ENCODE data around the gene SOX8. TPM values are rescaled to one million over a fixed set of nuclear protein-coding genes. Genes with fewer than 3 reads are reported as not detected.

Gene SOX8
- polyA plus RNA-seq, 3 donors = not detected

GRCh38 chr16:963913-964312 lies 17.7 kb upstream of the SOX8 start:
- Mint-ChIP-seq H3K36me3 (peaks cover 19 to 34% of the 10 kb centered on the region in 2 donors), H3K4me1 (no peaks in the 10 kb centered on the region), H3K27me3 (ENCODE audit: low read depth in 3 of 3) (peaks cover 0 to 3% (median 3%) of the 10 kb centered on the region in 3 donors), H3K4me3 (no peak overlapping the region), H3K9me3 (peaks cover 18 to 53% (median 27%) of the 10 kb centered on the region in 7 donors), H3K27ac (no peak overlapping the region)
- H3K79me2 ChIP-seq (ENCODE audit: insufficient read depth, low read length) = no peaks in the 10 kb centered on the region
- peaks cover 2 to 20% of the 10 kb centered on the region in 2 donors for H3K36me3 ChIP-seq (replicated peaks in 1 of 2; ENCODE audit: control insufficient read depth in 1 of 2, insufficient read depth in 2 of 2, low read length in 2 of 2)
- no peaks in the 10 kb centered on the region for H3K4me1 ChIP-seq (ENCODE audit: control insufficient read depth in 1 of 2, insufficient read depth in 2 of 2, low read length in 2 of 2)
- TF ChIP-seq CTCF (IDR thresholded peaks at IDR 0.05) = no peak
- no peak overlapping the region for H2AFZ ChIP-seq (ENCODE audit: insufficient read depth, low read depth, low read length, poor library complexity, severe bottlenecking)
- H3K9me3 ChIP-seq (replicated peaks in 1 of 2; ENCODE audit: control insufficient read depth in 1 of 2, insufficient read depth in 1 of 2, low read length in 2 of 2) = peaks cover 22 to 69% of the 10 kb centered on the region in 2 donors
- 86% methylated on average over 12 of the region's 17 CpGs for WGBS (ENCODE audit: insufficient coverage)
- H3K4me3 ChIP-seq (replicated peaks in 1 of 3; ENCODE audit: low read depth in 2 of 3, low read length in 3 of 3) = no peak overlapping the region
- H3K27ac ChIP-seq (ENCODE audit: low read depth in 1 of 2, low read length in 2 of 2) = no peak overlapping the region
- H3K9ac ChIP-seq (ENCODE audit: insufficient read depth, low read length, poor library complexity, severe bottlenecking) = no peak overlapping the region
- no peaks in the 10 kb centered on the region for H3K27me3 ChIP-seq (ENCODE audit: control insufficient read depth in 2 of 2, insufficient read depth in 2 of 2, low read length in 2 of 2)
- intact Hi-C loops (cut with micrococcal nuclease) = no loop called here
- no peak for DNase-seq
- no peaks in the 10 kb centered on the region for H4K20me1 ChIP-seq (ENCODE audit: insufficient read depth, low read length)
- no peak overlapping the region for H3K4me2 ChIP-seq (replicated peaks; ENCODE audit: extremely low read depth, low read length, poor library complexity, severe bottlenecking)

GRCh38 chr16:964356-965035 lies 17.1 kb upstream of the SOX8 start:
- no peak for TF ChIP-seq CTCF (IDR thresholded peaks at IDR 0.05)
- peaks cover 2 to 20% of the 10 kb centered on the region in 2 donors for H3K36me3 ChIP-seq (replicated peaks in 1 of 2; ENCODE audit: control insufficient read depth in 1 of 2, insufficient read depth in 2 of 2, low read length in 2 of 2)
- H3K79me2 ChIP-seq (ENCODE audit: insufficient read depth, low read length) = no peaks in the 10 kb centered on the region
- H3K27me3 ChIP-seq (ENCODE audit: control insufficient read depth in 2 of 2, insufficient read depth in 2 of 2, low read length in 2 of 2) = no peaks in the 10 kb centered on the region
- no peak overlapping the region for H2AFZ ChIP-seq (ENCODE audit: insufficient read depth, low read depth, low read length, poor library complexity, severe bottlenecking)
- no peak overlapping the region for H3K9ac ChIP-seq (ENCODE audit: insufficient read depth, low read length, poor library complexity, severe bottlenecking)
- intact Hi-C loops (cut with micrococcal nuclease) = no loop called here
- 94% methylated on average over 26 of the region's 27 CpGs for WGBS (ENCODE audit: insufficient coverage)
- H3K27ac ChIP-seq (ENCODE audit: low read depth in 1 of 2, low read length in 2 of 2) = no peak overlapping the region
- peaks cover 16 to 53% (median 27%) of the 10 kb centered on the region in 7 donors for H3K9me3 Mint-ChIP-seq
- no peak overlapping the region for H3K27ac Mint-ChIP-seq
- no peaks in the 10 kb centered on the region for H4K20me1 ChIP-seq (ENCODE audit: insufficient read depth, low read length)
- peaks cover 22 to 66% of the 10 kb centered on the region in 2 donors for H3K9me3 ChIP-seq (replicated peaks in 1 of 2; ENCODE audit: control insufficient read depth in 1 of 2, insufficient read depth in 1 of 2, low read length in 2 of 2)
- peaks cover 19 to 37% of the 10 kb centered on the region in 2 donors for H3K36me3 Mint-ChIP-seq
- DNase-seq = no peak
- no peak overlapping the region for H3K4me3 ChIP-seq (replicated peaks in 1 of 3; ENCODE audit: low read depth in 2 of 3, low read length in 3 of 3)
- peaks cover 0 to 2% of the 10 kb centered on the region in 2 donors for H3K4me1 ChIP-seq (ENCODE audit: control insufficient read depth in 1 of 2, insufficient read depth in 2 of 2, low read length in 2 of 2)
- no peak overlapping the region for H3K4me2 ChIP-seq (replicated peaks; ENCODE audit: extremely low read depth, low read length, poor library complexity, severe bottlenecking)
- peaks cover 3% of the 10 kb centered on the region for H3K4me1 Mint-ChIP-seq
- no peak overlapping the region for H3K4me3 Mint-ChIP-seq
- peaks cover 0 to 3% (median 2%) of the 10 kb centered on the region in 3 donors for H3K27me3 Mint-ChIP-seq (ENCODE audit: low read depth in 3 of 3)
